Measurements from ENCODE around the gene TRAF2.

TRAF2 gene

DNA sequence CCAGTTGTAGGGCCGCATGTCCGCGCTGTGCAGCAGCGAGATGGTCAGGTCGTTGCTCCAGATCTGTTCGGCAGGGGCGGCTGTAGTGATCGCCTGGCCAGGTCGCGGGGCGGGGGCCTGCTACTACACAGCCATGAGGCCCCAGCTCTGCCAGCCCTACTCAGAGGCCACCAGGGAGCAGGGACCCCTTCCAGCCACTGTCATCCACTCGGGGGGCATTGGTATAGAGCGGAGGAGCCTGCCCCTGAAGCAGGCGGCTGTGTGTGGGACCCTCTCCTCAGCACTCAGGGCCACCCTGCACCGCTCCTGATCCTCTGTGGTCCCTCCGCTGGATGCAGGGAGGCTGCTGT, 56.5 kb downstream of the TRAF2 start:
- Histone ChIP-seq H3F3A (ENCODE audit: insufficient read depth, low read length) (0 out of 2 replicates have a peak, but pooled peaks cover 3% of the 10 kb centered on the region), H2AFZ (ENCODE audit: low read length) (no peak overlapping the region), H3K4me3 (ENCODE audit: low read depth, low read length, poor library complexity, severe bottlenecking) (peak overlapping the region; percentile 91), H3K27me3 (ENCODE audit: insufficient read depth, low read length) (no peaks in the 10 kb centered on the region; the same call in 1 of the 2 replicates), H3K79me2 (ENCODE audit: insufficient read depth, low read length) (no peaks in the 10 kb centered on the region), H3K9me2 (ENCODE audit: low read depth, low read length) (no peaks in the 10 kb centered on the region), H3K4me2 (ENCODE audit: low read length) (peak overlapping the region; percentile 80), H3K4me1 (ENCODE audit: insufficient read depth, low read length, severe bottlenecking) (peaks cover 14% of the 10 kb centered on the region), H3K36me3 (ENCODE audit: insufficient read depth, low read length) (peaks cover 40% of the 10 kb centered on the region), H3K27ac (ENCODE audit: low read depth, low read length, poor library complexity, severe bottlenecking) (no peak overlapping the region), H4K20me1 (ENCODE audit: insufficient read depth, low read length) (no peaks in the 10 kb centered on the region), H3K9me3 (ENCODE audit: low read length) (no peaks in the 10 kb centered on the region), H3K9ac (ENCODE audit: low read length) (no peak overlapping the region; the same call in 1 of the 2 replicates)
- no peak for TF ChIP-seq EZH2 (IDR thresholded peaks at IDR 0.05; ENCODE audit: borderline replicate concordance, low read length)
- TF ChIP-seq, protein P1, sequence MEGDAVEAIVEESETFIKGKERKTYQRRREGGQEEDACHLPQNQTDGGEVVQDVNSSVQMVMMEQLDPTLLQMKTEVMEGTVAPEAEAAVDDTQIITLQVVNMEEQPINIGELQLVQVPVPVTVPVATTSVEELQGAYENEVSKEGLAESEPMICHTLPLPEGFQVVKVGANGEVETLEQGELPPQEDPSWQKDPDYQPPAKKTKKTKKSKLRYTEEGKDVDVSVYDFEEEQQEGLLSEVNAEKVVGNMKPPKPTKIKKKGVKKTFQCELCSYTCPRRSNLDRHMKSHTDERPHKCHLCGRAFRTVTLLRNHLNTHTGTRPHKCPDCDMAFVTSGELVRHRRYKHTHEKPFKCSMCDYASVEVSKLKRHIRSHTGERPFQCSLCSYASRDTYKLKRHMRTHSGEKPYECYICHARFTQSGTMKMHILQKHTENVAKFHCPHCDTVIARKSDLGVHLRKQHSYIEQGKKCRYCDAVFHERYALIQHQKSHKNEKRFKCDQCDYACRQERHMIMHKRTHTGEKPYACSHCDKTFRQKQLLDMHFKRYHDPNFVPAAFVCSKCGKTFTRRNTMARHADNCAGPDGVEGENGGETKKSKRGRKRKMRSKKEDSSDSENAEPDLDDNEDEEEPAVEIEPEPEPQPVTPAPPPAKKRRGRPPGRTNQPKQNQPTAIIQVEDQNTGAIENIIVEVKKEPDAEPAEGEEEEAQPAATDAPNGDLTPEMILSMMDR (IDR thresholded peaks at IDR 0.05; ENCODE audit: low read length), result no peak

DNA sequence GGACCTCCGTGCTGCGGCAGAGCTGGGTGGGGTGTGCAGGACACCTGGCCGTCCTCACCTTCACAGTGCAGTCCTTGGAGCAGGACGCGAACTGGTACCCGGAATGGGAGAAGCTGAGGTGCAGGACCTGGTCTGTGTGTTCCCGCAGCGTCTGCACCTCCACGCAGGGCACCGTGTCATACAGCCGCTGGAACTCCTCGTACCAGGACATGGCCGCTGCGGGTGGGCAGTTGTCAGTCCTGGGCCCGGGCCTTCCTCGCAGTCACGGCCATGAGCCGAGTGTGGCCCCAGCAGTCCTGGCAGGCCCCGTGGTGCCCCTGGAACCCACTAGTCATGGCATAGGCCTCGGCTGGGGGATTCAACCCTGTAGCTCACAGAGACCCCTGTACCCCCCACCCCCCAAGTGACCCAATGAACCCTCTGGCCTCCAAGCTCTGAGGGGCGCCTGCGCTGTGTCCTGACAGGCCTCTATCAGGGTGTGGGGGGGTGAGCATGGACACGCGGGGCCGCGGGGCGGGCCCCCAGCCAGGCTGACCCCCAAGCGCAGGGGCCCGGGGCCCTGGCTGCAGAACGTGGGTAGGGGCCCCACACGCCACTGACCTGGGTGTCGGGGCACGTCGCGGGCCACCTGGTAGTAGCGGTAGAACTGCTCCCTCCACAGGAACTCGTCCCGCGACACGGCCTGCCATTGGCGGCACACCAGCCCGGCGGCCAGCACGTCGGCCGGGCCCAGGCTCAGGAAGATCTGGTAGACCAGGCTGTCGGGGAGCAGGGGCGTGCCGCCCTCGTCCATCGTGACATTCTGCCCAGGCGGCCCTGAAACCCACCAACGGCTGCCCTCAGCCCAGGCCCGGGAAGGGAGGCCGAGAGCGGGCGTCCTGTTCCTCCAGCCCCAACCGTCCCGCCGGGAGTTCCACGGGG, 57.2 kb downstream of the TRAF2 start:
- 0 out of 2 replicates have a peak, but pooled peaks cover 3% of the 10 kb centered on the region for H3F3A ChIP-seq (ENCODE audit: insufficient read depth, low read length)
- H4K20me1 ChIP-seq (ENCODE audit: insufficient read depth, low read length), result no peaks in the 10 kb centered on the region
- H3K4me2 ChIP-seq (ENCODE audit: low read length), result peak overlapping the region; percentile 80
- H3K9me2 ChIP-seq (ENCODE audit: low read depth, low read length), result no peaks in the 10 kb centered on the region
- no peak overlapping the region for H2AFZ ChIP-seq (ENCODE audit: low read length)
- H3K4me1 ChIP-seq (ENCODE audit: insufficient read depth, low read length, severe bottlenecking), result peaks cover 14% of the 10 kb centered on the region
- peak overlapping the region; percentile 92 for H3K9ac ChIP-seq (ENCODE audit: low read length)
- H3K36me3 ChIP-seq (ENCODE audit: insufficient read depth, low read length), result peaks cover 40% of the 10 kb centered on the region
- H3K4me3 ChIP-seq (ENCODE audit: low read depth, low read length, poor library complexity, severe bottlenecking), result peak overlapping the region; percentile 91
- no peaks in the 10 kb centered on the region; the same call in 1 of the 2 replicates for H3K27me3 ChIP-seq (ENCODE audit: insufficient read depth, low read length)
- no peaks in the 10 kb centered on the region for H3K79me2 ChIP-seq (ENCODE audit: insufficient read depth, low read length)
- no peaks in the 10 kb centered on the region for H3K9me3 ChIP-seq (ENCODE audit: low read length)
- H3K27ac ChIP-seq (ENCODE audit: low read depth, low read length, poor library complexity, severe bottlenecking), result no peak overlapping the region
- TF ChIP-seq, protein P1 (IDR thresholded peaks at IDR 0.05; ENCODE audit: low read length), result peak; percentile 8; the same call in 1 of the 2 replicates
- TF ChIP-seq EZH2 (IDR thresholded peaks at IDR 0.05; ENCODE audit: borderline replicate concordance, low read length), result no peak

DNA sequence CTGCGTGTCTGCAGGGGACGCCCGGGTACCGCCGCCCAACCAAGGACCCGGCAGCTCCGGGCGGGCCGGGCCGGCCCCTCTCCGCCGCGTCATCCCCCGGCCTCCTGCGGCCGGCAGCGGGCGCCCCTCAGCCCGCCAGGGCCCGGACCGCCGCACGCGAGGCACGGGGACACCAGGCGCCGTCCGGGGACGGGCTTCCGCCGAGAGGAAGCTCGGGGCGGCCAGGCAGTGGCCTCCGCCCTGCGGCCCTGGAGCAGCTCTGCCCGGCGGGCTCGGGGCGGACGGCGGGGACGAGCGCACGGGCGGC, 57.8 kb downstream of the TRAF2 start:
- Histone ChIP-seq H3K36me3 (ENCODE audit: insufficient read depth, low read length) (peaks cover 37% of the 10 kb centered on the region), H3K9ac (ENCODE audit: low read length) (peak overlapping the region; percentile 92), H3K27me3 (ENCODE audit: insufficient read depth, low read length) (no peaks in the 10 kb centered on the region; the same call in 1 of the 2 replicates), H2AFZ (ENCODE audit: low read length) (no peak overlapping the region), H3F3A (ENCODE audit: insufficient read depth, low read length) (0 out of 2 replicates have a peak, but pooled peaks cover 1% of the 10 kb centered on the region), H3K9me2 (ENCODE audit: low read depth, low read length) (no peaks in the 10 kb centered on the region), H4K20me1 (ENCODE audit: insufficient read depth, low read length) (no peaks in the 10 kb centered on the region), H3K27ac (ENCODE audit: low read depth, low read length, poor library complexity, severe bottlenecking) (no peak overlapping the region), H3K4me1 (ENCODE audit: insufficient read depth, low read length, severe bottlenecking) (peaks cover 16% of the 10 kb centered on the region), H3K9me3 (ENCODE audit: low read length) (no peaks in the 10 kb centered on the region), H3K79me2 (ENCODE audit: insufficient read depth, low read length) (no peaks in the 10 kb centered on the region), H3K4me3 (ENCODE audit: low read depth, low read length, poor library complexity, severe bottlenecking) (peak overlapping the region; percentile 91), H3K4me2 (ENCODE audit: low read length) (peak overlapping the region; percentile 80)
- TF ChIP-seq EZH2 (IDR thresholded peaks at IDR 0.05; ENCODE audit: borderline replicate concordance, low read length), result no peak
- TF ChIP-seq, protein P1 (IDR thresholded peaks at IDR 0.05; ENCODE audit: low read length), result no peak
